GM21528 (cell line): ENCODE data around the gene SRP68.
"Not testable (repeated sequence)": the region's sequence is repeated elsewhere in the genome, so short reads cannot be mapped to it uniquely, and the experiment has no call there.

Experiments used
- ATAC-seq: cut with Tn5 transposase; IDR thresholded peaks from one replicate; pipeline ENCODE4 v1.9.1; 2021; ENCODE audit warnings: mild to moderate bottlenecking, moderate library complexity; ENCODE audit not compliant: unreplicated experiment, low FRiP score

Gene SRP68

GRCh38 chr17:76078370-76078769, 6.1 kb upstream of the SRP68 start:
- ATAC-seq: not testable (repeated sequence)

- ATAC-seq: no peak
Observed at GRCh38 chr17:76077584-76078110, 5.3 kb upstream of the SRP68 start.

- ATAC-seq: no peak
Observed at GRCh38 chr17:76076765-76077583, 4.7 kb upstream of the SRP68 start.

- no peak for ATAC-seq
Observed at GRCh38 chr17:76076146-76076764, 3.9 kb upstream of the SRP68 start.

GRCh38 chr17:76075364-76076145, 3.2 kb upstream of the SRP68 start:
- no peak for ATAC-seq

- no peak for ATAC-seq
Observed at GRCh38 chr17:76074390-76075363, 2.4 kb upstream of the SRP68 start, which contains the start of gene GALR2. GALR2 (plus strand) TSS chr17:76074781; CDS start chr17:76074884, 103 bp downstream.

GRCh38 chr17:76071531-76072147, 678 bp downstream of the SRP68 start:
- ATAC-seq: no peak

GRCh38 chr17:76065775-76066174, 6.5 kb downstream of the SRP68 start:
- no peak for ATAC-seq

- no peak for ATAC-seq
Observed at GRCh38 chr17:76063875-76064546, 8.3 kb downstream of the SRP68 start.

GRCh38 chr17:76058264-76058663, 14.1 kb downstream of the SRP68 start:
- not testable (repeated sequence) for ATAC-seq

GRCh38 chr17:76056882-76057281, 15.4 kb downstream of the SRP68 start:
- no peak for ATAC-seq

GRCh38 chr17:76054112-76054476, 18.2 kb downstream of the SRP68 start:
- ATAC-seq: no peak

GRCh38 chr17:76053246-76054111, 18.8 kb downstream of the SRP68 start:
- ATAC-seq: no peak

GRCh38 chr17:76051561-76051960, 20.8 kb downstream of the SRP68 start:
- no peak for ATAC-seq

- ATAC-seq: no peak
Observed at GRCh38 chr17:76050538-76051467, 21.5 kb downstream of the SRP68 start.

- no peak for ATAC-seq
Observed at GRCh38 chr17:76049836-76050537, 22.3 kb downstream of the SRP68 start.
